ENCODE measurements around the gene DPYSL4.

Gene DPYSL4

GRCh38 chr10:132145521-132146185 is 41.1 kb upstream of the DPYSL4 start:
- Mint-ChIP-seq H3K27me3 (peaks cover 0 to 27% of the 10 kb centered on the region in 2 donors), H3K4me3 (no peak overlapping the region), H3K36me3 (no peaks in the 10 kb centered on the region), H3K4me1 (peaks cover 0 to 6% of the 10 kb centered on the region in 2 donors), H3K27ac (no peak overlapping the region), H3K9me3 (no peaks in the 10 kb centered on the region)
- no peak for ATAC-seq (replicated peaks)
- DNase-seq = no peak

DNA sequence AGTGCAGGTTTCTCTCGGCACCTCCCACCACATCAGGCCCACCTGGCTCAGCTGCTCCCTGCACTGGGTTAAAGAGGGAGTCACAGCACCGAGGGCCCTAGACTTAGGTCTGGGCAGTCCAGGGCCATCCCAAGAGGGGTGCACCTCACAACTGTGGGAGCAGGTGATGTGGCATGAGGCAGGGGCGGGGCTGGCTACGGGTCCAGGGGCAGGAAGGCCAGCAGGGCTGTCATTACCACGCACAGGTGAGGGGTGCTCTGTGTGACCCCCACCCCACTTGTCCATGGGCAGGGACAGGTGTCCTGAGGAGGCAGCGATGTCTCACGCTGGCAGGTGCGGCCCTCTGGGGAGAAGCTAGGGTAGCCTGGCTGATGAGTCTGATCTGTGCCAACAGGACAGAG is 40.5 kb upstream of the DPYSL4 start:
- H3K9me3 Mint-ChIP-seq = no peaks in the 10 kb centered on the region
- H3K4me3 Mint-ChIP-seq = no peak overlapping the region
- ATAC-seq (replicated peaks) = no peak

DNA sequence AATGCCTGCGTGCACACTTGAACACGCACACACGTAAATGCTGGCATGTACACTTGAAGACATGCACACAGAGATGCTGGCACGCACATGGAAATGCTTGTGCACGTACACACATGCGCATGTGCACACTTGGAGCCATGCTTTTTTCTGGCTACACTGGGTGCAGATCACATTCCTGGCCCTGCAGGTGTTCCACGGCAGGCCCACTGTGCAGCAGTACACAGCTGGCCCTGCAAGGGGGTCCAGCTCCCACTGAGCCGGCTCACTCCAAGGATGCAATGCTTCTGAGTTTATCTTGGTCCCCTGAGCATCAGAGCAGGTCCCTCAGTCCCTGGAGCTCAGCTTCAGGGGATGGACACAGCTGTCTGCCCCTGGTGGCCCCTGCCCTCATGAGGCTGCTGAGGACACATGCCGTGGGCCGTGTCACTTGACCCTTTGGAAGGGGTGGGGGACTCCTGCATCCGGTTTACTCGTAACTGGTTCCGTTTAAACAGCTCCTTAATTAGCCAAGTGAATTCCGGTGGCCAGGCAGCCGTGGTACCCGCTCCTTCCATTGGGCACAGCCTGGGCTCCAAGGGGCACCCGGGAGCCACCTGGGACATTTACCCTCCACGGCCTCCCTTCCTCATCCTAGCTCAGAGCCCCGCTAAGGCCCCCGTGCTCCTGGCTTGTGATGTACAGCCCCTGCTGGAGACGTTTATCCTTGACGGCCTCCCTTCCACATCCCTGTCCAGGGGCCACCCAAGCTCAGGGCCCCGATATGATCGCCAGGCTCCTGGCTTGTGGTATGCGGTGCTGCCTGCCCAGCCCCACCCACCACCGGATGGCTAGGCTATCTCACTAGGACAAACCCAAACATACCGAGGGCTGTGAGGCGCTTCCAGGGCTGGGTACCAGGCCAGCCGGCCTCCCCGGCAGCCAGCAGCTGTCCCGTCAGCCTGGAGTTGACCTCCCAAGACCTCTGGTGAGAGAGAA is 39.5 kb upstream of the DPYSL4 start:
- H3K36me3 Mint-ChIP-seq = no peaks in the 10 kb centered on the region
- ATAC-seq (replicated peaks) (no peak), DNase-seq (no peak)
- no peaks in the 10 kb centered on the region for H3K9me3 Mint-ChIP-seq
- H3K4me3 Mint-ChIP-seq = no peak overlapping the region
- H3K4me1 Mint-ChIP-seq = peaks cover 0 to 6% of the 10 kb centered on the region in 2 donors
- H3K27me3 Mint-ChIP-seq = peaks cover 0 to 26% of the 10 kb centered on the region in 2 donors
- H3K27ac Mint-ChIP-seq = no peak overlapping the region

More for the DNA sequence above, 40.5 kb upstream of the DPYSL4 start:
- Mint-ChIP-seq H3K36me3 (no peaks in the 10 kb centered on the region), H3K27ac (no peak overlapping the region), H3K4me1 (peaks cover 0 to 6% of the 10 kb centered on the region in 2 donors), H3K27me3 (peaks cover 0 to 27% of the 10 kb centered on the region in 2 donors)
- no peak for DNase-seq

DNA sequence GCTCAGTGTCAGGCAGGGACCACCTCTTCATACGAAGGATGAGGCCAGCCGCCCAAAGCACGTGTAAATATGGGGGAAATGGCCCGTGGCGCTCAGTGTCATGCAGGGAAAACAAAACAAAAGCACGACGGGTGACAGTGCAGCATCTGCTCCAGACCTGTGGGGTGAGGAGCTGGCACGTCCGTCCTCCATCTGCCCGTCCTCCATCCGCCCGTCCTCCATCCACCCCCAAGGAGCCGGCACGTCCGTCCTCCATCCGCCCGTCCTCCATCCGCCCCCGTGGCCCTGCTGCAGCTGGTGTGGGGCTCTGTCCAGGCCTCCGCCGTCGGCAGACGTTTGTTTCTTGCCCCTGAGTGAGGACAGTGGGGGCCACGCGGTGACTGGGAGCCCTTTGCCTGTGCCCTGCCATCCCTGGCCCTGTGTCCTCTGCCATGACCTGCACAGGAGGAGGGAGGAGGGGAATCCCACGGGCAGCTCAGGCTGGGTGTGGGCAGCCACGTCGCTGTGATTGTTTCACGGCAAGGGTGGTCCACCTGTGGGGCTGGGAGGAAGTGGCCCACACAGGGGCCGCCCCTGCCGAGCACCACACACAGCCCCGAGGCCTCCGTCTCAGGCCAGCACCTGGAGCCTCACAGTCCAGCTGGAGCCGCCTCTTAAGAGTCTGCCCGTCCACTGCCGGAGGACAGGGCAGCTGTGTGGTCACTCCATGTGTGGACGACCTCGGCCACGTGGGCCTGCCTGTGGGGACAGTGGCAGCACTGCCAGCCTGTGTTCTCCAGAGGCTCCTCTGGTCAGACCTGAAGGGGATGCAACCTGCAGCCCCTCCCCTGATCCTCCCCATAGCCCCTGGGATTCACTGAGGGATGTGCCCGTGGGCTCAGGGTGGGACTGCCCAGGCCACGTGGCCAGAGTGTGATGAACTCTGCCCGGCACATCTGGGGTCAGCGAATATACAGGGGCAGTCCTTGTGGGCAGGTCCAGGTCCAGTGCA is 38.2 kb upstream of the DPYSL4 start:
- Mint-ChIP-seq H3K36me3 (no peaks in the 10 kb centered on the region), H3K4me1 (no peaks in the 10 kb centered on the region), H3K4me3 (no peak overlapping the region), H3K27ac (no peak overlapping the region), H3K27me3 (peaks cover 0 to 12% of the 10 kb centered on the region in 2 donors), H3K9me3 (no peaks in the 10 kb centered on the region)
- DNase-seq (no peak), ATAC-seq (replicated peaks) (no peak)

- ATAC-seq (replicated peaks) (no peak), DNase-seq (no peak)
- no peaks in the 10 kb centered on the region for H3K4me1 Mint-ChIP-seq
- no peaks in the 10 kb centered on the region for H3K36me3 Mint-ChIP-seq
- H3K4me3 Mint-ChIP-seq = no peak overlapping the region
- peaks cover 0 to 6% of the 10 kb centered on the region in 2 donors for H3K27me3 Mint-ChIP-seq
- no peak overlapping the region for H3K27ac Mint-ChIP-seq
- no peaks in the 10 kb centered on the region for H3K9me3 Mint-ChIP-seq
Observed at GRCh38 chr10:132149271-132149670, 37.5 kb upstream of the DPYSL4 start.

GRCh38 chr10:132149917-132150316 is 36.8 kb upstream of the DPYSL4 start:
- no peaks in the 10 kb centered on the region for H3K9me3 Mint-ChIP-seq
- H3K27ac Mint-ChIP-seq = no peak overlapping the region

DNA sequence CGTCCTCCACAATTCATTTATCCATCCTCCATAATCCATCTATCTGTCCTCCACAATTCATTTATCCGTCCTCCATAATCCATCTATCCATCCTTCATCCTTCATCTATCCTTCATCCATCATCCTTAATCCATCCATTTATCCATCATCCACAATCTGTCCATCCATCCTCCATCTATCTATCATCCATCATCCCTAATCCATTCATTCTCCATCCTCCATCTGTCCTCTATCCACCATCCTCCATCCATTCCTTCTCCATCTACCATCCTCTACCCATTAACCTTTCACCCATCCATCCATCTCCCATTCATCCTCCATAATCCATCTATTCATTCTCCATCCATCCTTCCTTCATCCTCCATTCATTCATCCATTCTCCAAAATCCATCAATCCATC is 36.0 kb upstream of the DPYSL4 start:
- Mint-ChIP-seq H3K9me3 (no peaks in the 10 kb centered on the region), H3K27ac (no peak overlapping the region), H3K36me3 (no peaks in the 10 kb centered on the region), H3K4me3 (no peak overlapping the region), H3K4me1 (no peaks in the 10 kb centered on the region), H3K27me3 (no peaks in the 10 kb centered on the region)
- ATAC-seq (replicated peaks) = no peak
- DNase-seq = no peak

More at GRCh38 chr10:132149917-132150316, 36.8 kb upstream of the DPYSL4 start:
- Mint-ChIP-seq H3K27me3 (peaks cover 0 to 3% of the 10 kb centered on the region in 2 donors), H3K4me3 (no peak overlapping the region), H3K4me1 (no peaks in the 10 kb centered on the region), H3K36me3 (no peaks in the 10 kb centered on the region)
- ATAC-seq (replicated peaks) (no peak), DNase-seq (no peak)

GRCh38 chr10:132151286-132151950 is 35.3 kb upstream of the DPYSL4 start:
- H3K9me3 Mint-ChIP-seq = no peaks in the 10 kb centered on the region
- DNase-seq = no peak
- no peak overlapping the region for H3K4me3 Mint-ChIP-seq
- ATAC-seq (replicated peaks) = no peak
- H3K36me3 Mint-ChIP-seq = no peaks in the 10 kb centered on the region
- H3K27me3 Mint-ChIP-seq = peaks cover 0 to 3% of the 10 kb centered on the region in 2 donors
- H3K27ac Mint-ChIP-seq = no peak overlapping the region
- no peaks in the 10 kb centered on the region for H3K4me1 Mint-ChIP-seq

- Mint-ChIP-seq H3K9me3 (no peaks in the 10 kb centered on the region), H3K27me3 (peaks cover 0 to 5% of the 10 kb centered on the region in 2 donors), H3K27ac (no peak overlapping the region), H3K4me3 (no peak overlapping the region), H3K36me3 (no peaks in the 10 kb centered on the region), H3K4me1 (no peaks in the 10 kb centered on the region)
- ATAC-seq (replicated peaks) (no peak), DNase-seq (no peak)
Observed at GRCh38 chr10:132151951-132152505, 34.7 kb upstream of the DPYSL4 start.

- ATAC-seq (replicated peaks) (no peak), DNase-seq (no peak)
- no peaks in the 10 kb centered on the region for H3K36me3 Mint-ChIP-seq
- no peaks in the 10 kb centered on the region for H3K9me3 Mint-ChIP-seq
- peaks cover 0 to 5% of the 10 kb centered on the region in 2 donors for H3K27me3 Mint-ChIP-seq
- H3K4me3 Mint-ChIP-seq = no peak overlapping the region
- H3K4me1 Mint-ChIP-seq = no peaks in the 10 kb centered on the region
- no peak overlapping the region for H3K27ac Mint-ChIP-seq
Observed at GRCh38 chr10:132152896-132153580, 33.7 kb upstream of the DPYSL4 start.

DNA sequence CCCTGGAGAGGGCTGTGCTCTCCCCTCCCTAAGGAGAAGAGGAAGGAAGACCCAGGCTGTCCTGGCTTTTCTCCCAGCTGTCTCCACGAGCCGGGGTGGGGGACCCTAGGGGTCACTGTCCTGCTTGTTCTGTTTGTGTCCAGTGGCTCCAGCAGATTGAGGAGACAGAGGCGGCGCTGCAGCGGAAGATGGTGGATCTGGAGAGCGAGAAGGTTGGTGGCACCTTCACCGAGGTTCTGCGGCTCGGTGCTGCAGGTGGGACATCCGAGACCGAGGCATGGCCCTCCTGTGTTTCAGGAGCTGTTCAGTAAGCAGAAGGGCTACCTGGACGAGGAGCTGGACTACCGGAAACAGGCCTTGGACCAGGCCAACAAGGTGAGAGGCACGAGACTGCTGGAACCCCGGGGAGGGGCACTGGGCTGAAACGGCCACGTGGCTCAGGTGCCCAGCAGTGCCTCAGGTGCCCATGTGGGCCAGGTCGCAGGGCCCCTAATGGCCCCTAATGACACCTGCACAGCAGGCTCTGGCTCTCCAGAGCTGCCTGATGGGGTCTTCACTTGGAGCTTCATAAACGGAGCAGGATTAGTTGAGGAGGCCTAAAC is 33.0 kb upstream of the DPYSL4 start:
- Mint-ChIP-seq H3K27ac (no peak overlapping the region), H3K27me3 (peaks cover 0 to 5% of the 10 kb centered on the region in 2 donors), H3K4me1 (no peaks in the 10 kb centered on the region), H3K36me3 (no peaks in the 10 kb centered on the region), H3K4me3 (no peak overlapping the region), H3K9me3 (no peaks in the 10 kb centered on the region)
- ATAC-seq (replicated peaks) (no peak), DNase-seq (no peak)

DNA sequence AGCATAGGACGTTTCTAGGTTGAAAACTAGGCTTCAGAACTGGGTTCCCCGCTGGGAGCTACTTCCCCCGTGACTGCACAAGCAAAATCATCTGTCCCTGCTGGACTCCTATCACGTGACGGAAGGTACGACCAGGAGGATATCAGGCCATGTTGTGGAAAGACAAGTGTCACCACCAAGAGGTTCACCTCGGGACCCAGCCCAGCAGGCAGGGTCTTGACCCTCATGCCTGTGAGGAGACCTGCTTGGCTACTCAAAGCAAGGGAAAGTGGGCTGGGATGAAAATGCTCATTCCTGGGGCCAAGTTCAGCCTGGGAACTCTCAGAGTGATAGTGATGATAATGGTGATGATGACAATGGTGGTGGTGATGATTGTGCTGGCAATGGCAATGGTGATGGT is 32.3 kb upstream of the DPYSL4 start:
- H3K27ac Mint-ChIP-seq = no peak overlapping the region
- H3K4me3 Mint-ChIP-seq = no peak overlapping the region
- DNase-seq (no peak), ATAC-seq (replicated peaks) (no peak)
- no peaks in the 10 kb centered on the region for H3K36me3 Mint-ChIP-seq
- peaks cover 0 to 5% of the 10 kb centered on the region in 2 donors for H3K27me3 Mint-ChIP-seq
- no peaks in the 10 kb centered on the region for H3K4me1 Mint-ChIP-seq
- no peaks in the 10 kb centered on the region for H3K9me3 Mint-ChIP-seq
